Measurements from ENCODE around the gene MAPK4.
A peak's percentile ranks its signal among the peaks of the same experiment; 100 is the strongest.

The MAPK4 gene

DNA sequence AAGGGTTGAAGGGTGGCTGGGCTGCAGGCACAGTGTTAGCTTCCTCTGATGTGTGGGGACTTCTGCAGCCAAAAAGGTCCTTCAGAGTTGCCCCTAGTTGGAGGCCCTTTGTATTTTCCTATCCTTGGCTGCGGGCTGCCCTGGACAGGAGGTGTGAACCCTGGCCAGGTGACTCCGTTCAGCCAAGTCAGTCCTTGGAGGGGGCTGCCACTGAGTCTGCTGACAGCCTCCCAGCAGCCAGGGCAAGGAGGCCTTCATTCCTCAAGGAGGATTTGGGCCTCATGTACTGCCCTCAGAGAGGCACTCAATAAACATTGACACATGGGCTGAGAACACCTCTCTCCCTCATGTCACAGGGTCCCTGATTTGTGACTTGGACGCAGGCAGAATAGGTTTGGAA lies 62.4 kb downstream of the MAPK4 start:
- DNase-seq (ENCODE audit: insufficient read length, low spot score) (no peak), FAIRE-seq (no peak)

GRCh38 chr18:50622865-50623393 lies 63.0 kb downstream of the MAPK4 start:
- no peak for FAIRE-seq
- DNase-seq (ENCODE audit: insufficient read length, low spot score), result no peak

DNA sequence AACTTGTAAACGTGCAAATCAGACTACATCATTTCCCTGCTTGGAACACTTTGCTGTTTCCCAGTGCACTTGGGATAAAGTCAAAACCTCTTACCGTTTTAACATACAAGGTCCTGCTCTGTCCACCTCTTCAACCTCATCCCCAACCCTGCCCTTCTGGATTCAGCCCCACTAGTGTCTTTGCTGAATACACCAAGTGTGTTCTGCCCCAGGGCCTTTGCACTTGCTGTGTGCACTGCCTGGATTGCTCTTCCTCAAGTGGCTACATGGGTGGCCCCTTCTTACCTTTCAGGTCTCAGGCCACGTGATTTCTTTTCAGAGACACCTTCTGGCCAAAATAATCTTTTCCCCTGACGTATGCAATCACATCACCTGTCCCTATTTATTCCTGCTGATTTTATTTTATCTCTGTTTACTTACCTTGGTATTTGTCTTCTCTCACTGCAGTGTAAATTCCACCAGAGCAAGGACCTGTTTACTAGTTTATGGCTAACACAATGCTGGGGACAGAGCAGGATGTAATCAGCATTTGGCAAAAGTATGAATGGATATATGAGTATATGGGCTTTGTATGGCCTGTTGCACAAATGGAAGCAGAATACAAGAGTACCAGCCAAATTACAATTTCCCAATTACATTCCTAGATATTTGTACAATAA lies 63.9 kb downstream of the MAPK4 start:
- no peak for FAIRE-seq
- no peak for DNase-seq (ENCODE audit: insufficient read length, low spot score)

GRCh38 chr18:50624981-50625380 lies 65.1 kb downstream of the MAPK4 start:
- DNase-seq (ENCODE audit: insufficient read length, low spot score) (no peak), FAIRE-seq (no peak)

DNA sequence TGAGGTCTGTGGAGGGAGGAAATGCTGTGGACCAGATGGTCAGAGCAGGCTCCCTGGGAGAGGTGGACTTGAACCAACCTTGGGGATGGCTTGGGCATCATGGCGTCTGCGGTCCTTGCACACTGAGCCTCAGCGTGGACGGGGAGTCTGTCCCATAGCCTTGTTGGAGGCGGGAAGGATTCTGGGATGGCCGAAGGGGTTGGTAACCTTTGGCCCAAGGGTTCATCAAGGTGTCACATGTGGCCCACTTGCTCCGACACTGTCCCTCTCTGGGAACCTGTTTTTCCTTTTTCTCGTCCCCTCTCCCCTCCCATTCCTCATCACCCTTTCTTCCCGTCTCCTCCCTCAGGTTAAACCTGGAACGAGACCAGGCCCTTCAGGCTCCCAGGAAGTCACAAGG lies 66.4 kb downstream of the MAPK4 start:
- DNase-seq (ENCODE audit: insufficient read length, low spot score), result no peak
- no peak for FAIRE-seq

DNA sequence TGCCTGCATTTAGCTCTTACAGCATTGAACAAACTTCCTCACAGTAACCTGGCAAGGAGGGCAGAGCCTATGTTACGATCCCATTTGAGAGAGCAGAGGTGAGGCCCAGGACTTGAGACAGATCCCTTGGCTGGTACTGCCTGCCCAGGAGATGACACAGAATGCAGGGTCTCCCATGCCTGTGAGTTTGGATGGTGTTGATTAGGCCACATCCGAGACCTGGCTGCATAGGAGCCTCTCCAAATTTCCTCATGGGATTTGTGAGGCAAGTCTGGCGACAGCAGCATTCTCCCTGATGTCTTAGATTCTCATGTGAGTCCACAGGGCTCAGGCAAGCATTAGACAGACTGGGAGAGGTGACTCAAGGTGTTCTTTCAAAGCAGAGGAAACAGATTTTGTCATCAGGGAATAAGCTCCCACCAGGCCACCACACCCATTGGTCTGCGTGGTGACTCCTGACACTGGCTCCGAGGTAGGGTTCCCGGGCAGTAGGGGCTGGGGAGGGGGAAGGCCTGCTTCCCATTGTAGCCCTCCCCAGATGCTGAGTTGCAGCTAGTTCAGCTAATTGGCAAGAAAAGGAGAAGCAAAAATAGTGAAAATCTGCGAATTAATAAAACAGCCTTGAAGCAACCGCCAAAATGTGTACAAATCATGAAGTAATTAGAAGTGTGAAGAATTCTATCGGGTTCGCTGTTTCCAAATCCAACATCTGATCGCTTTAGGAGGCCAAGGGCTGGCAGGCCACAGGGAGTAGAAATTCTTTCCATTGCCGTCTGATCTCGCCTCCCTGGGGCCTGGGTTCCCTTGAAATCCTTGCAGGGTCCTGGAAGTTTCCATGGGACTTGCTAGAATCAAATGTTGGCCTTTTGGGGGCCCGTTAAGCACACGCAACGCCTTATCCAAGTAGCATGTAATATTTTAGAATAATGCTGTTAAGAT lies 68.0 kb downstream of the MAPK4 start:
- DNase-seq (ENCODE audit: insufficient read length, low spot score), result no peak

DNA sequence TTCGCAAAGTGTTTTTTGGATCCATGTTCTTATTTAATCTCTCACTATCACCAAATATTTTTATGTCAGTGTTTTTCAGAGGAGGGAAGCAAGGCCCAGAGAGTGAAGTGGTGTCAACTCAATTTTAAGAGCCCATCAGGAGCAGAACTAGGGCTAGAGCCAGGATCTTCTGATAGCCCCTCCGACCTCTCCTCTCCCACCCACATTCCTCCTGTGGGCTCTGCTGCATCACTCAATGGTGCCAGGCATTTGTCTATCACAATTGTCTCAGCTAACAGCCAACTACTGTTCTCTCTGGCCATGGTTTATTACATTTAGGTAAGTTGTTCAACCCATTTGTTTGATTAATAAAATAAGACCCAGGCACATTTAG lies 68.6 kb downstream of the MAPK4 start:
- DNase-seq (ENCODE audit: insufficient read length, low spot score) (no peak), FAIRE-seq (no peak)

More for the DNA sequence above, 68.0 kb downstream of the MAPK4 start:
- no peak for FAIRE-seq

DNA sequence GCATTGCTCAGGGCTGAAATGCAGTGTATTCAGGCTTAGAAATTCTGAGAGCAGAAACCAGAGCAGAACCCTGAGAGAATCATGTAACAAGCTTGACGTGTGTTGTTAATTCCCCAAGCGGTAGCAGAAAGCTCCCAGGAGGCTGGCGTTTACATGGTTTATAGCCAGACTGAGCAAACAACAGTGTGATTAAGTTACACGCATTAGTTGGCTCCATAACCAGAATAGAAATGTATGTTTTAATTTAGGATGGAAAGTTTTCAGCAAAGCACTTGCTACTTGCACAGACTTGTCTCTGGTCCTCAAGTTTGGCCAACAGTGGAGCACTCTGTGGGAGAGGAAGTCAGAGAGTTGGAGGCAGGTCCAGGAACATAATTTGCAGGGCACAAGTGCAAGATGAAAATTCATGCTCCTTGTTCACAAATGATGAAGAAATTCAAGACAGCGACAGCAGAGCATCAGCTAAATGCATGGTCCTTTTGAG lies 69.3 kb downstream of the MAPK4 start:
- no peak for DNase-seq (ENCODE audit: insufficient read length, low spot score)
- no peak for FAIRE-seq

DNA sequence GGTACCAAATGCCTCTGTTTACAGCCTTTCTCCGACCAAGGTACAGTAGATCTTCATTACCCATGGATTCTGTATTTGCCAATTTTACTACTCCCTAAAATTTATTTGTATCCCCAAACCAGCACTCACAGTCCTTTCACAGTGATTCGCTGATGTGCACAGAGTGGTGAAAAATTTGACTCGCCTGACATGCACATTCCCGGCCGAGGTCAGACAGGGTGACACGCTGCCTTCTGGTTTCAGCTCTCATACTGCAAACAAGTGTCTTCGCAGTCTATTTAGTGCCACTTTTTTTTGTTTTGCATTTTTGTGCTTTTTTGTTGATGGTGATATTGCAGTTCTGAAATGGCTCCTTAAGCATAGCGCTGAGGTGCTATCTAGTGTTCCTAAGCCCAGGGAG lies 71.0 kb downstream of the MAPK4 start:
- FAIRE-seq, result no peak
- no peak for DNase-seq (ENCODE audit: insufficient read length, low spot score)

- no peak for DNase-seq (ENCODE audit: insufficient read length, low spot score)
Observed at GRCh38 chr18:50632895-50633515, 73.1 kb downstream of the MAPK4 start.

GRCh38 chr18:50633992-50634391 lies 74.1 kb downstream of the MAPK4 start:
- DNase-seq (ENCODE audit: insufficient read length, low spot score), result no peak
- no peak for FAIRE-seq

More at GRCh38 chr18:50632895-50633515, 73.1 kb downstream of the MAPK4 start:
- FAIRE-seq, result no peak

GRCh38 chr18:50636366-50637057 lies 76.6 kb downstream of the MAPK4 start:
- no peak for DNase-seq (ENCODE audit: insufficient read length, low spot score)
- no peak for FAIRE-seq

GRCh38 chr18:50638016-50638883 lies 78.4 kb downstream of the MAPK4 start:
- no peak for FAIRE-seq
- DNase-seq (ENCODE audit: insufficient read length, low spot score), result no peak

GRCh38 chr18:50638884-50639420 lies 79.1 kb downstream of the MAPK4 start:
- no peak for FAIRE-seq
- no peak for DNase-seq (ENCODE audit: insufficient read length, low spot score)

GRCh38 chr18:50639711-50640110 lies 79.8 kb downstream of the MAPK4 start:
- FAIRE-seq, result no peak
- DNase-seq (ENCODE audit: insufficient read length, low spot score), result no peak

- no peak for DNase-seq (ENCODE audit: insufficient read length, low spot score)
- FAIRE-seq, result no peak
Observed at GRCh38 chr18:50642439-50642838, 82.6 kb downstream of the MAPK4 start.

- no peak for FAIRE-seq
- no peak for DNase-seq (ENCODE audit: insufficient read length, low spot score)
Observed at GRCh38 chr18:50644146-50644545, 84.3 kb downstream of the MAPK4 start.

GRCh38 chr18:50644807-50645206 lies 84.9 kb downstream of the MAPK4 start:
- FAIRE-seq, result no peak
- DNase-seq (ENCODE audit: insufficient read length, low spot score), result peak; percentile 2

GRCh38 chr18:50647237-50647636 lies 87.3 kb downstream of the MAPK4 start:
- DNase-seq (ENCODE audit: insufficient read length, low spot score) (no peak), FAIRE-seq (no peak)
